DMS114 treated with DMSO at 0.1 percent for 48 hours (cell line): ENCODE data around the gene SPRY2.

Source experiments
- DNase-seq: peaks from one replicate; lab custom pipeline; 2025; ENCODE audit not compliant: unreplicated experiment; lab: John Stamatoyannopoulos, UW

SPRY2 gene

GRCh38 chr13:80341101-80341755 is at the start of gene SPRY2:
Gene SPRY2 (minus strand): TSS chr13:80341126. CDS start chr13:80337705, 3,421 bp downstream.
- DNase-seq: peak; percentile 26

GRCh38 chr13:80390338-80390737 is 49.4 kb upstream of the SPRY2 start:
- no peak for DNase-seq

DNA sequence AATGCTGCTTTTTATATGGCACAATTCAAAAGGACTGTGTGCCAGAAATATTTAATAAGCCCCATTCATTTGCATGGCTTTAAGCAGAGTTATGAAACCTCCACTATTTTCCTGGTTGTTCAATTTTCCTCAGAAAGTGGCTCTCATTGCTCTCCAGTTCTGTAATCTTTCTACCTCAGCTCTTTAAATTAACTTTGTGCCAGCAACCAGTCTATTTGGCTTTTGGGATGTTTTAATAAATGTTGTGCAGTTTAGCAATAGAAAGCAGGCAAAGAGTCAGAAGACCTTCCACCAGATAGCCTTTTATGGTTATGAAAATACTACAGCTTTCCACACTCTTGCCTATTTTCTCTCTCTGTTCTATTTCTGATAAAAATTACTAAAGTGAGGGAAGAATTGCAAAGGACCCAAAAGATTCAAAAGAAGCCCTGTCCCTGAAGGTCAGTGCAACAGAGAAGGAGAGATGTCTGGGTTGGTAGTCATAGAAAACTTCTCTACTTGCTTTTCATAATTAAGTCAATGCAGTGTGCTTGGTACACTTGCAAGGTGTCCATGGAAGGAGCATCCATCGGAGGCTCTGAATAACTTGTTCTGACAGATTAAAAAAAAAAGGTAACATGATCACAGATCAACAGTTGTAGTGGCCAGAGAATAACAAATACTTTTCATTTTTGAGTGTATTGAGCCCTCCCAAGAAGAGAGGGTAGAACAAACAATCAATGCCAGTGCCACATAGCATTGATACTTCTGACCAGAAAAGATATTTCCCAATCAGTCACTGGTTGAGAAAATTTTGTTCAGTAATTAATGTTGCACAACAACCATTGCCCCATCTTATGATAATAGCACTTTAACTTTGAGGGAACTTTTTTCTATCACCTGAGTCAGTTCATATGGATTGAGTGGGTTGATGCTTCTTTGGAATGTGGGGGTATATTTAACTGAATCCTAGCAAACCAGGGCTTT is 48.4 kb upstream of the SPRY2 start:
- no peak for DNase-seq

GRCh38 chr13:80388506-80388905 is 47.6 kb upstream of the SPRY2 start:
- DNase-seq: no peak

DNA sequence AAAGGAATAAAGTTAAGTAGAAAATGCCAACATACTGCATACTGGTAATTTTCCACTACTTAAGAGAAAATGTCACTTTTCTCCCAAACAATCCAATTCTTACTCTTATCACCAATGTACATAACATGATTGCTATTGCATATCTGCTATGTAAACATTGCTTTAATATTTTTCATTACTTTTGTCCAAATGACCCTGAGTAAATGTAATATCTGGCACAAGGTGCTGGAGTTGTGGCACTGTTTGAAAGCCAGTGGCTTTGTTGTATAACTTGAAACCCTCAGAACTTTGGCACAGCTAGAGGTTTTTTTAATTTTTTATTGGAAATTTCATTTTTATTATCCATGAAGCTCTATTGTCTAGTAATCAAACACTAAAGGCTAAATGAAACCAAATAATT is 45.7 kb upstream of the SPRY2 start:
- DNase-seq: no peak

DNA sequence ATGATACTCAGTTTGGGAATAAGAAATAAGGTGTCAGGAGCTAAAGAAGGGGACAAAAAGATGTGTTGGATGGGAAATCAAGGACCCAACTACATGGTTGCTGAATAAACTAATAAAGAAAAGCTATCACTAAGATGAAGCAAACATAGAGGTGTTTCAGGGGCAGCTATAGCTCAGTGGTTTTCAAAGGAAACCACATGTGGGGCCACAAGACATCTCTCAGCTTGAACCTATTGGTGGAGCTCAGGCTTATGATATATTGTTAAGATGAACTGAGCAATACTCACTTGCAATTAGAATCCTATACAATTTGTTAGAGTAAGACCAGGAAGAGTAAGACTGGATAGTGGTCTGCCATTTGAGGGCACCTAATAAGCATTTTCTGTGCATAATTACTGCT is 45.1 kb upstream of the SPRY2 start:
- DNase-seq: no peak

DNA sequence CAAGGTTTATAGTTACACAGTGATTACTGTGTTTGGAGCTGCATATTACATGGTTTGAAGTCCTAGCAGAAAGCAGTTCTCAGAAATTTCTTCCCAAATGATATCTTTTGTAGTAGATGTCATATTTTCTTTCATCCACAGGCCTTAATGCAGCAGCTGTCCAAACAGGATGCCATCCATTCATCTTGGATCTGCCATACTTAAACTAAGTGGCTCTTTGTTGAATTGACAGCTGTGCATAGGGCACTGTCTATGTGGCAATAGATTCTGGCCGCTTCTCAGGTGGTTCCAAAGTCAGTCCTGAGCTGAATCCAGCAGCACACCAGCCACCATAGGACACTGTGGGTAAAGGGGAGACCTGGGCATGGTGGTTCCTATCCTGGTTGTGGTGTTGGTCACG is 41.6 kb upstream of the SPRY2 start:
- DNase-seq: no peak

- DNase-seq: no peak
Observed at GRCh38 chr13:80379245-80379644, 38.3 kb upstream of the SPRY2 start.

GRCh38 chr13:80376554-80376953 is 35.6 kb upstream of the SPRY2 start:
- DNase-seq: no peak

DNA sequence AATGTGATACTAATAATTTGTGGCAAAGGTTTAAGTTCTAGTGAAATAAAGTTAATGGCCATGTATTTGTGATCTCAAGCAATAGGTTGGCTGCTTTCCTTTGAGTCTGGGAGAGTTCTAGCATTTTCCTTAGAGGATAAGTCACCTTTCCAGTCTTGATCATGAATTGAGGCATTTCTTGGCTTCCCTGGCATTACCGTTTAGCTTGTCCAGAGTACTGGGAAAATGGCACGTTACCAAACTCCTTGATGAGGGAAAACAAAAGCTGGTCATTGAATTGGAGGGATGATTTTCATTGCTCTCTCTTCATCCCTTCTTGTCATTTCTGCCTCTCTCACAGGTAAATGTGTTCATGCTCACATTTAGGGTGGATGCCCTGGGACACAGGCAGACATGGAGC is 34.0 kb upstream of the SPRY2 start:
- DNase-seq: no peak

GRCh38 chr13:80374444-80374843 is 33.5 kb upstream of the SPRY2 start:
- no peak for DNase-seq

GRCh38 chr13:80371840-80372509 is 31.0 kb upstream of the SPRY2 start:
- DNase-seq: no peak

DNA sequence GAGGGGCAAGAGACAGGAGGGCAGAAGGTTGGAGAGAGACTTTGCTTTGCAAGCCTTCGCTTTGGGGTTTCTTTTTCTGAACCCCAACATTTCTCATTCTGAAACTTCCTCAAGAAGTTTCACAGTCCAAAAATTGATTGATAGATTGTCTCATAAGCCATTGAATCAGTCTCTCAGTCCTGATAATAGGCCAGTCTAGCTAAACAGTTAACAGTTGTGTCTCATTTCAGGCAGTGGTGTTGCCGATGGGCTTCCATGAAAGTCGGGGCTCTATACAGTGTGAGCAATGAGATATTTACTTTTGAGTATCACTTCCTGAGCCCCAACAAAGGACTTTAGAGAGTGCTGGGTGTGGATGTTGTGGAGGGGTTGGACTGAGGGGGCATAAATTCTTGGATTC is 26.5 kb upstream of the SPRY2 start:
- no peak for DNase-seq

- peak; percentile 12 for DNase-seq
Observed at GRCh38 chr13:80363890-80364503, 23.1 kb upstream of the SPRY2 start.

DNA sequence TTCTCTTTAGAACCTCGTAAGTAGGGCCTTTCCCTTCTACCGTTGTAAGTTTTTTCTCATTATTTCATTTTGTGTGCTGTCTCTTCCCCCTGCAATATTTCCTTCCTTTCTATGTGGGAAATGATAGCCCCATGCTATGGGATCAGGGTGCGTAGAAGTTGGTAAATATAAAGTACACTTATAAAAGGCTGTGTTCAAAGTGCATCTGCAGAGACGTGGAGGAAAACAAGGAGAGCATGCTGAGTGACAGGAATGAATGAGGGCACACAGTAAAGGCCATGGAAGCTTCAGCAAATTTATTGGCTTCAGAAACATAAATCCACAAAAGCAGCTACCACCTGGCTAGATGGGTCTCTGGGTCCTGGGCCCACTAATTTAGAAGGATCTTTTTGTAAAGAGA is 21.6 kb upstream of the SPRY2 start:
- DNase-seq: no peak

DNA sequence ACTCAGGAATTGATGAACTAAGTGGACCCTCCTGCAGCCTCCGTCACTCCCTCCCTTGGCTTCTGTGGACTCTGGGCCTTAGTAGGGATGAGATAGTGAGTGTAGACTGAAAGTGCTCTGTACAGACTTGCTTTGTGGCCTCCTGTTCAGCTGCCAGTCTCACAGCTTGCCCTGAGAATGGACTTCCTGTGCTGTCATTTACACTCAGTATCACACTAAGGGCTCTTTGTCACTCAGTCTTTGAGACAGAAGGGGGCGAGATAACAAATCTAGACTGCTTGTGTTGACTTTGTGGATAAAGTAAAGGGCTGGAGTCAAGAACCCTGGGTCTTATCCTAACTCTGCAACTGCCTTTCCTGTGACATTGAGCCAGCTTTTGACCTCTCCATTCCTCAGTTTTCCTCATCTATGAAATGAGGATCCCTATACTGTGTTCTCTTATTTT is 21.0 kb upstream of the SPRY2 start:
- DNase-seq: no peak

DNA sequence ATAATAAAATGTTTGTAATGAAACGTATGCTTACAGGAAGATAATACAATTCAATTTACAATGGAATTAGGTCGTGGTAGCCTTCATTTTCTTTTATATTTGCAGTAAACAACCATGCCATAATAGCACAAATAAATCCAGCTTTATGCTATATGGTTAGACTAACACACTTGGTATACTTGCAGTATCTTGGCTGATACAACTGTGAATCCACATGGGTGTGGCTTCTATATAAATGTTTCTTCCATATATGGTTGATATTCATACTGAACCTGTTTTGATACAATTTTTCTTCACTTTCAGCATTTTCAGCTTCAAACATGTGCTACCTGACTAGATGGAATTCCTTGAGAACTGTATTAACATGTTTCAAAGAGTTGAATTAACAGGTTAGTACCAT is 20.4 kb upstream of the SPRY2 start:
- no peak for DNase-seq

DNA sequence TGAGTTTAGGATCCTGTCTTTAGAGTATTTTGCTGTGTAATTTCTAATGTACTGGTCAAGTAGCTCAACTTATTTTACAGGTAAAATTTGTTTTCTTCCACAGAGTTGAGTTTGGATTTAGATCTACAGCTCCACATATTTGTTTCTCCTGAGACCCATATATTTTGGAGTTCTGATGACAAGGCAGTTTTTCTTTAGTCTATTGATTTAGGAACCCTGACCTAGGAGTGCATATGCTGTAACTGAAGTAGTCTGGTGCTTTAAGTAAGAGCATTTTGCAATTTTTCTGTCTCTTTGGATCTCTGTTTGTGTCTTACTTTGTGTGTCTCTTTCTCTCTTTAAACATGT is 19.5 kb upstream of the SPRY2 start:
- no peak for DNase-seq

GRCh38 chr13:80359778-80360452 is 19.0 kb upstream of the SPRY2 start:
- DNase-seq: no peak

GRCh38 chr13:80359414-80359777 is 18.5 kb upstream of the SPRY2 start:
- DNase-seq: no peak
